ENCODE results near the gene LAMB1.
"Not testable (repeated sequence)": the region's sequence is repeated elsewhere in the genome, so short reads cannot be mapped to it uniquely, and the experiment has no call there.

The LAMB1 gene

DNA sequence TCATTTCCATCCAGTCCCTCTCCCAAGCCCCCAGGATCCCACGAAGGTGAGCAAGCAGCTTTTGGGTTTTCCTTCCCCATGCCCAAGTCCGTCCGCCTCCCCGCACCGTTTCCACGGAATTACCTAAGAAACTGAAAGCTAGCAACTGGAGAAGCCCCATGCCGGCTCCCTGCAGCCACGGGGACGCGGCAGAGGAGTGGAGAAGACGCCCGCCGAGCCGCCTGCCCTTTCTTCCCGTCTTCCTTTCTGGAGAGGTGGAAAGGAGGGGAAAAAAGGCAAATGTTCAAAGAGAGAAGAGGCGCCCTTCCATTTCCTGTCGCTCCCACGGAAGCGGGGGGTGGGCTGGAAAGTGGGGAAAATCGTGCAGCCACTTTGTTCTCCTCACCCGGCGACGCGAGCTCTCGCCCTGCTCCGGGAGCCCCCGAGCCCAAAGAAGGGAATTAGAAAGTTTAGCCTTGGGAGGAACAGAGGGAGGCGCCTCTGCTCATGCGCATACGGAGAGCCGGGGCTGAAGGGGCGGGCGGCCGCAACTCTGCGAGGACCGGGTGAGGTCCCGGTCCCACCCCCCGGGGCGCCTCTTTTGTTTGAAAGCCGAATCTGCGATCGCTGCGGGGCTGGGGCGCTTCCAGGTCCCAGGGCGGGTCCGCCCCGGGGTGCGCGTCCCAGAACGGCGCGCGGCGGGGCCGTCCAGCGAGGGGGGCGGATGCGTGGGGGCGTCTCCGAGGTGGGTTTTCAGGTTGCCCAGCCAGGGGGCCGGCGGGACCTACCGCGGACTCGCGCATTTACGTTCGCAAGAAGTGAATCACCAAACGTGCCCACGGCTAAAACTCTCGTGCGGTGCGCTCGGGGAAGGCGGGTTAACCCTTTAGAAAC, at the start of gene LAMB1:
Gene LAMB1, minus strand, starts transcription at position 436 of the 873 bp plus-strand sequence. Its CDS starts 276 bp downstream, at position 160.
- no peak for DNase-seq

DNA sequence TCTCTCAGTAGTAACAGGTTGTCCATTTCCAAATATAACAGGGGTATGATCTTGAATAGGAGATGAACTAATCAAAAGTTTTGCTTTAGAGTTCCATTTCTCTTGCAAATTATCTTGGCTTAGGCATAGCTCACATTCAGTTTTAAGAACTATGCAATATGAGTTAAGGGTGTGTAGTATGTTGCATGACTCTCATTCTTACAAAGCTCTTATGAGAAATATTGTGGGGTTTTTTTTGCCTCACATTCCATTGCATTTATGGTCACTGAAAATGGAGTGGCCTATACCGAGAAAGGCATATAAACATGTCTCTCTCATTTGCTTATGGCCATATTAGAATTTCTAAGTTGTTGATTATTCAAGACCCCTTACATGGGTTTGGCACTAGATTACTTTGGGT, 48.5 kb upstream of the LAMB1 start:
- DNase-seq = no peak

DNA sequence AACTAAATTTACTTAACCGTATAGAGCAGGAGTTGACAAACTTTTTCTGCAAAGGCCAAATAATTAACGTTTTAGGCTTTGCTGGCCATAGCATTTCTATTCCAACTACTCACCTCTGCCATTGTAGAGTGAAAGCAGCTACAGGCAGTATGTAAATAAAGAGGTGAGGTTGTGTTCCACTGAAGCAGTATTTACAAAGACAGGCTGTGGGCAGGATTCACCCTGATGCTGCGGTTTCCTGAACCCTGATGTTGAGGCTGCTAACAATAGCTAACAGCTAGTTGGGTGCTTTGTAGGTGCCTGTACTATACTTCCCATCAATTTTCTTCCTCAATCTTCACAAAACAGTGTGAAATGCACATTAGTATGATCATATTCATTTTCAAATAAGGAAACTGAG, 47.0 kb upstream of the LAMB1 start:
- no peak for DNase-seq

DNA sequence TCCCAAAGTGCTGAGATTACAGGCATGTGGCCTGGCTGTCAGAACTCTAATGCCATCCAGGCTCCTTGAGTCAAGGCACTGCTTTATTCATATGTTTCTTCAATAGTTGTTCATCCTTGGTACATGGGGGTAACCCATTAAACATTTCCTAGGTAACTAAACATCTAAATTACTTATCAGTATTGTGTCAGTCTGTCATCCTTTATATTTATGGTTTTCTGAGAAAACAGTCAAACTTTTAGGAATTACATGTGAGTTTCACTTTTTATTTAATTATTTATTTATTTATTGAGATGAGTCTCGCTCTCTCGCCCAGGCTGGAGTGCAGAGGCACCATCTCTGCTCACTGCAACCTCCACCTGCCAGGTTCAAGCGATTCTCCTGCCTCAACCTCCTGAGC, 45.5 kb upstream of the LAMB1 start:
- no peak for DNase-seq

DNA sequence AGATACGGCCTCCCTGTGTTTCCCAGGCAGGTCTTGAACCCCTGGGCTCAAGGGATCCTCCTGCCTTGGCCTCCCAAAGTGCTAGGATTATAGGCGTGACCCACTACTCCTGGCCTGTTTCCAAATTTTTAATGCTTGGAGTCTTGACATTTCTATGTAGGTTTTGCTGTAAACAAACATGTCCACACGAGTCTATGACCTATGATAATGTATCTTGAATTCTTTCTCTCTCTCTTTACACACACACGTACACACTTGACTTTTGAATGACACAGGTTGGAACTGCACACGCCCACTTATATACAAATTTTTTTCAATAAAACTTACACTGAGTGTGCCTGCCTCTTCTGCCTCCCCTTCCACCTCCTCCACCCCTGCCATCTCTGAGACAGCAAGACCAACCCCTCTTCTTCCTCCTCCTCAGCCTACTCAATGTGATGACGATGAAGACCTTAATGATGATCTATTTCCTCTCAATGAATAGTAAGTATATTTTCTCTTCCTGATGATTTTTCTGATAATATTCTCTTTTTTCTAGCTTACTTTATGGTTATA, 44.1 kb upstream of the LAMB1 start:
- DNase-seq = no peak

DNA sequence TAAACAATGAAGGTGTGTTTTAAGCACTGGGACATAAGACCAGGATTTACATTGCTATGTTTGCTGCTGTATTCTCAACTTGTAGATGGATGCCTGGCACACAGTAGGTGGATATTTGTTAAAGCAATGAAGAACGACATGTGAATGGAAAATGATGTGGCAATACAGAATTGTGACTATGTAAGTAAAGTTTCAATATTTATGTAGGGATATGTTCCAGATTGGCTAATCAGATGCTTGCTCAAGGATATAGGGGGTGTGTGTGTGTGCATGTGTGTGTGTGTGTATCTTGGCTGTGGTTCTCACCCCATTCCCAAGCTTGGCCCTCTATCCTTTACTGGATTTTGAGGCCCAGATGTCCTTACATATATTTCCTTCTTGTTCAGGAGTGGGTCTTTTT, 42.7 kb upstream of the LAMB1 start:
- no peak for DNase-seq

DNA sequence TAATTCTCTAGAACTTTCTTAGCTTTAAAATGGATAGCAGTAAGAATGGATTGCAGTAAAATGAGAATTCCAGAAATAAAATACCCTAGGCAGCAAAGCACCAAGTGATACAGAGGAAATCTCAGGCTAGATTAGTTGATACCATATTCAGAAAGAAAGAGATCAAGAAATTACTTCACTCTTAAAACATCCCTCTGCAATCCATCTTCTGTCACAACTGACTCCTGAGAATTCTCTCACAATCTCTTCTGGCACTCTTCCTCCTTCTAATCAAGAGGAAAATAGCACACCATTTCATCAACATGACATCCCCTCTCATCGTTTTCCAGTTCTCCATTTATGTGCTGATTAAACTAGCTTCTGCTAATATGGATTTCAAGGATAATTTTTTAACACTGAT, 42.2 kb upstream of the LAMB1 start:
- no peak for DNase-seq

DNA sequence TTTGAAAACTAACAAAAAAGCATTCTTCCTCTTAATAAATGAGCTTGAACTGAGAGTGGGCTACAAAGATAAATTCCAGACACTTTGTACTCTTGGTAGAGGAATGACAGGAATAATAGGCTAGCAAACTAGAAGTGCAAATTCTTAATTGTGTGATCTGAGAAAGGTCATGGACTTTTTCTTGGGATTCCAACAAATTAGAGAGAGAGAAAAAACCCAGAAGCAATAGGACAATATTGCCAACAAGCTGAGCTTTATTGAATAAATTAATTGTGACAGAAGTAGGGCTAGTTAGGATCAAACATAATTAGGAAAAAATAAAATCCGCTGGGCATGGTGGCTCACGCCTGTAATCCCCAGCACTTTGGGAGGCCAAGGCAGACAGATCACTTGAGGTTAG, 41.4 kb upstream of the LAMB1 start:
- DNase-seq = no peak

DNA sequence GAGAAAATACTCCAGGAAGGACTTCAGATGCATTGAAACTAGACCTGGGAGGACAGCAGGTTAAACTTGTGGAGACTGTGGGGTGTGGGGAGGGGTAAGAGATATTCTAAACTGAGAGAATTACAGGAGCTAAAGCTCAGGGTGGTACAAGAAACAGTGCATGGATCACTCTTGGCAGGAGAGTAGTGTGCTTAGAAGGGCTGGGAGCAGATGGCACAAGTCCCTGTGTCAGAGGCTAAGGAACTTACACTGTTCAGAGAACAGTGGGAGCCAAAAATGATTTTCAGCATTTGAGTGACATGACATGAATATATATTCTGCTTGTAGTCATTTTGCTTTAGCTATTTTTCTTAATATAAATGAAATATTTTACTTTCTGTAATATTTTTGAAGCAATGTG, 36.0 kb upstream of the LAMB1 start:
- DNase-seq = no peak

DNA sequence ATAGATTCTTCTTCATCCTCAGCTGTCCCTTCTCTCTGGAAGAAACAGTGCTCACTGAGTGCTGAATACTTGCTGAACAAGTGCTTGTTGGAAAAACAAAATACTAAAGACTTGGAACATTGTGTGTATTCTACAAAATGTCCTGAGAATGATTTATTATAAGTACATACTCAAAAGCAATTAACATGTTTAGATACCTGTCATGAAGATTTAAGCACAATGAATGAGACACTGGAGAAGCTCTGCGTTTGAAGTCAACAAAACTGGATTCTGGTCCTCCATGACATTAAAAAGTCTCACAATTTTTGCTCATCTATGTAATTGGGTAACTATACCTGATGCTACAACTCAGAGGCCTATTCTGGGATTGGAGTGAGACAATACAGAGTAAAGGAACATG, 34.8 kb upstream of the LAMB1 start:
- DNase-seq = no peak

DNA sequence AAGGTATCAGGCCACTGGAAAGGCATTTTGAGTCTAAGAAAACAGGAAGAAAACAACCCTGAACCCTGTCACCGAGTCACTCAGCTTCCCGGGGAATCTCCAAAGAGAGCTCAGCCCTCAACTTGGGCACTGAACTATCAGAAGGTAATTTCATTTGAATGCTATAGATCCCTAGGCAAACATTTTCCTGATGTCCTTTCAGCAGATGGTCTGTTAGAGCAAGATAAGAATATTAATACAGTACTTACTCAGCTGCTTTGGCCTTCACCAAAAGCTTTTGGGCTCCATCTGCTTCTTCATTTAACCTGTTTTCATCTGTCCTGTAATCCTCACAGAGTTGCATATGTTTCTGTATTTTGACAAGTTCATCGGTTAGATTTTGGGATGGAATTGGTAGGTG, 34.2 kb upstream of the LAMB1 start:
- no peak for DNase-seq

DNA sequence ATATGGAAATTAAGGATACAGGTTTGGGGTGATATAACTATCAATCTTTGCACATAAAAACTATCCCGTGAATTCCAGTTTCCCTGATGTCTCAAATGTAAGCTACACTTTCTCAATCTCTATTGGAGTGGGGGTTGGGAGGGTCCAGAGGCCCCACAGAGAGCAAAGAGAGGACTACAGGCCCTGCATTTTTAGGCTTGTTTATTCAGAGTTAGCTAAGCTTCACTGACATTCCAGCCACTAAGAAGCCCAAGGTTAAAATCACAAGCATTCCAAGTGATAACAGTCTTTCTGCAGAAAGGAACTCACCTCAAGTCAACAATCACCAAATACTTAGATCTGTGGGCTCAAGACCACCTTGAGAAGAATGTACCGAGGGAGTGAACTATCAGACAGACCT, 31.6 kb upstream of the LAMB1 start:
- DNase-seq = no peak

DNA sequence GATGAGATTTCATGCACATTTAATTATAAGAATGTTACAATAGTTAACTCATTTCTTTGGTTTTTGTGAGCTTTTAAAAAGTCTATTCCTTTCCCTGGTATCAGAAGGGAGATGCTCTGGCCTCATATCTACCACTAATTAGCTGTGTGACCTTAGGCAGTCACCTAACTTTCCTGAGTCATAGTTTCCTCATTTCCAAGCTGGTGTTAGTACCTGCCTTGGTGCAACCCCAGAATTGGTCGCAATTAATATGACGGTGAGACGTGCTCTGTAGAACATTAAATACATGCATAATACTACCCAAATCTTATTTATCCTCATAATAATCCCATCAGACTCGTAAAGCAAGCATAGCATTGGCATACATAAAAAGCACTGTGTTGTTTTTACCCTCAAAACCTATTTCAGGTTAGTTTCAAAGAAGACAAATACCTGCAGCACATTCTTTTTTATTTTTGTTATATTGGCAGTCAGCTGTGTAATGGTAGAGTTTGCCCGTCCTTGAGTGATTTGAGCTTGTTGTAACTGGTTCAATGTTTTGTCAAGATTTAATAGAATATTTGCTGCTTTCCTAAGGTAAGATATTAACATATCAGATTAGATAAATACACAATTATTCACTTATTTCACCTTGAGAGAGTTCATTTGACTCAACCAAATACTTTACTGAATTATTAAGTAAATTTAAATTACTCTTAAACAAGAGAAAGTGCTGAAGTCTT, 31.0 kb upstream of the LAMB1 start:
- no peak for DNase-seq

DNA sequence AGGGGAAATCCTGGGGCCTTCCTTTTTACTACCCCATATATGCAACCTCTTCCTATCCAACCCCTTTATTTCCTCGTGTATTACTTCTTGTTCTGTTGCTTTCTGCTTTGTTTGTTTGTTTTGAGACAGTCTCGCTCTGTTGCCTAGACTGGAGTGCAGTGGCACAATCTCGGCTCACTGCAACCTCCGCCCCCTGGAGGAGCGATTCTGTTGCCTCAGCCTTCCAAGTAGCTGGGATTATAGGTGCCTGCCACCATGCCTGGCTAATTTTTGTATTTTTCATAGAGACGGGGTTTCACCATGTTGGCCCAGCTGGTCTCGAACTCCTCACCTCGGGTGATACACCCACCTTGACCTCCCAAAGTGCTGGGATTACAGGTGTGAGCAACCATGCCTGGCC, 30.3 kb upstream of the LAMB1 start:
- DNase-seq = not testable (repeated sequence)

DNA sequence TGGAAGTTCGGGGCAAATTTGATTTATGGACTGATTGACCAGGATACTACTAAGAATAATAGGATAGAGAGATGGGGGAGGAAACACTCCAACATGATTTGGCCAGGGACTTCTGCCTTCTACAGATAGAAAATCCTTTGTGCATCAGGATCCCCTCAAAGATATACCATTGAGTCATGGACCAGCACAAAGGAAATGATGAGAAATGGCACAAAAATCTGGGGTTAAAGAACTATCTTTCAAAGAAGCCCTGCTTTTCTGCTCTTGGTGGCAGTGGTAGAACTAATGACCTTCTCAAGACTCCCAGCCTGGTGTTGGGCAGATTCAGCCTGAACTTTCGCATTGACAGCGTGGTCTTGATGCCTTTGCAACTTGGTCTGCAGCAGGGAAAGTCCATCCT, 27.6 kb upstream of the LAMB1 start:
- no peak for DNase-seq

DNA sequence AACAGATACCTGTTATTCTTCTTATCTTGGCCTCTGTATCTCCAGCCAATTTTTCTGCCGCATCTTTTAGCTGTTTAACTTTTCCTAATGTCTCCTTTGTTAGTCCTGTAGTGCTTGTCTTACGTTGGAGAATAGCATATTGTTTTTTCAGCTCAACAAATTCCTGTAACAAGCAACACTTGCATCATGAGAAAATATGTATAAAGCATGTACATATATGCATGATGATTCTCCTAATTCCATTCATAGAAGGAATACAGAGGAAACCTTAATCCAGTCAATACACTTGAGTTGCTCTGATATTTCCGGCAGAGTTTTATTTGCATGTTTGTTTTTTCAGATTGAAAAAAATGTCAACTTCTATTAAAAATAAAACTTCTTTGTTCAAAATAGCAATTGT, 26.1 kb upstream of the LAMB1 start:
- DNase-seq = no peak

DNA sequence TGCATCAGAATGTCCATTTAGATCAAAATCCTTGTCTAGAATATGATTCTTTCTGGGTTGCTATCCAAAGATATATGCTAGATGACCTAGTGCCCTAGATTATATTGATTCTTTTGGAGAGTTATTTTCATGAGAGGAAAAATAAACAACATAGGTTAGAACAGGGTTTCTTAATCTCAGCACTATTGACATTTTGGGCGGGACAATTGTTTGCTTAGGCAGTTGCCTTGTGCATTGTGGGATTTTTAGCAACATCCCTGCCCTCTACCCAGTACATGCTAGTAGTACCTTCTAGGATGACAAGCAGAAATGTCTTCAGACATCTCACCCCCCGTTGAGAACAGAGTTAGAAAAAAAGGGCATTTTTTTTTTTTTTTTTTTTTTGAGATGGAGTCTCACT, 25.1 kb upstream of the LAMB1 start:
- DNase-seq = no peak

DNA sequence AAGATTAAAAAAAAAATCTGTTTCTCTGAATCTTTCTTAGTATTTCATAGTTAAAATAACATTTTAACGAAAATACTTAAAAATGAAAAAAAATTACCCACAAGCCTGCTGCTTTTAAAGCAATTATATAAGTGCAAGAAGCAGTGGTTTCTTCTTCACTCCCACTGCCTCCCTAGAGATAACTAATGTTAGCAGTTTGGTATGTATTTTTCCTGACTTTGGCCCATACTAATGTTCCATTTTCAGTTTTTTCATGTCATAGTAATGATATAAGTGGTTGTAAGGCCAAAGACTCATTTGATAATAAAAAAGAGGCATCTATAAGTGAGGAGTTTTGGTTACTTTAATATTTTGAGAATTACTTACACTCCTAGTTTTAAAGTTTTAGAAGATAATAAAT, 24.3 kb upstream of the LAMB1 start:
- DNase-seq = no peak

DNA sequence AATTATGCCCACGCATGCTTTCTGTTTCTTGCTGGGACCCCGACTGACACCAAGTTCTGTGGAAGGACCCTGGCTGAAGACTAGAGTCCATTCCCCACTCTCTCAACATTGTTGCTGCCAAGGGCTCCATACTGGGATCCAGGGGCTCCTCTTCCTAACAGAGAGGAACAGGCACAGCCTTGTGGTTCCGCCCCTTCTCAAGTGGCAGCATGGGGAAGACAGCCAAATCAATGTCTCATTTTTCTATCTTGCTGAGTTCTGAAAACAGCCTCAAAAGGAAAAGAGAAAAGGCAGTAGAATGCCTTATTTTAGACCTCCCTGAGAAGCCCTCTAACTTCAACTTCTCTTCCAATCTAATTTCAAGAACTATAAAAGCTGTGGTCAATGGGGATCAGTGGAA, 23.7 kb upstream of the LAMB1 start:
- DNase-seq = no peak

DNA sequence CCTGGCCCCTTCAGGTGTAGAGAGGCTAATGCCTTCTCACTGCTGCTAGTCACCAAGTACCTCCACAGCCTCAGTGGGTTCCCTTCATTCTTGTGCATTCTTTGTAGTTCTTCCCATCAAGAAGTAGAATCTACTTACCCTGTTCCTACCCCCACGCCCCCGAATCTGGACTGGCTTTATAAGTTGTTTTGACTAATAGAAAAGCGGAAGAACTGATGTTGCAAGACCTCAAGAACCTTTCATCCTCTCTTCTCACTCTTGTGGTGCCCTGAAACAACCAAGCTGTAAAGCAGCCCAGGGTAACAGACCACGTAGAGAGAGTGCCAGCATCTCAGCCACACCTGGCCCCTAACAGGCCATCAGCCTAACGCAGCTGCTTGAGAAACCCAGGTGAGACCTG, 23.2 kb upstream of the LAMB1 start:
- DNase-seq = no peak

DNA sequence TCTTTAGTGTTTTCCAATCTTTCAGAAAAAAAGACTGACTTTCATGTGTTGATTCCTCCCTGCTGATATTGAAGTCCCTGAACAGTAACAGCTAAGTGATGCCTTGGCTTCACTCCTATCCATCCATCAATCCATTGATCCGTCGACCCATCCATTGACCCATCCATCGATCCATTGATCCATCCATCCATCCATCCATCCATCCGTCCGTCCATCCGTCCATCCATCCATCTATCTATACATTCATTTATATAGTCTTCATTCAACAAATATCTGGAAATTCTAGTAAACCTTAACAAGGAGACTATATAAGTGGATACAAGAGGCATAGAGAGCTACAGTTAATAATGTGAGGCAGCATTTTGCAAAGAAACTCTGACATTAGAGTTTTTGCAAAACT, 21.6 kb upstream of the LAMB1 start:
- DNase-seq = no peak

DNA sequence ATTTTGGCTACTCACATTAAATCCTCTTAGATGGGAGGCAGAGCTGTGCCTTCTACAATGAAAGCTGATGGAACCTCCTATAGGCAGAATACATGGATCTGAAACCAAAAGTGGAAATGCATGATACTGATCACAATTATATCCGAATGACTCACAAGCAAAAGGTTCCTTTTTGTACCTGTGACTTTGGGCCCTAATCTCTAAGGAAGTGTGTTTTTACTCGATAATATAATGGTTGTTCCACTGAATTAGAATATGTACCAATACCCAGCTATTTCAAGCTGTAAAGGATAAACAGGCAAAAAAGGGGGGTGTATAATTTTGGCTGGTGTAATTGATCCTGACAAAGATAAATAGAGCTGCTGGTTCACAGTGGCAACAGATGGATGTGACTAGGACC, 17.6 kb upstream of the LAMB1 start:
- no peak for DNase-seq

DNA sequence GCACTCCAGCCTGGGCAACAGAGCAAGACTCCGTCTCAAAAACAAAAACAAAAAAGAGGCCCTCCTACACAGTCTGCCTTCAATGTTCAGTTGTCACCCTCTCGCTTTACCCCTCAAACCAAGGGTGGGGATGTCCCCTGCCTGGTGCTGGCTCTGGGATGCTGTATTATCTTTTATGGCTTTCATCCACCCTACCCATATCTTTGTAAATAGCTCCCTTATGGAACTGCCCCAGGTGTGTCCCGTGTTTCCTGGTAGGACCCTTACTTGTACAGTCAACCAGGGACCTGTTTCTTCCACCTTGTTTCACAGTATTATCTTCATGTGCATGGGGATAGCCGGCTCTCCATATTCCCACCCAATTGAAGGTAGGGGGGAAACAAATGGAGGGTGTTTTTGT, 15.7 kb upstream of the LAMB1 start:
- DNase-seq = no peak

DNA sequence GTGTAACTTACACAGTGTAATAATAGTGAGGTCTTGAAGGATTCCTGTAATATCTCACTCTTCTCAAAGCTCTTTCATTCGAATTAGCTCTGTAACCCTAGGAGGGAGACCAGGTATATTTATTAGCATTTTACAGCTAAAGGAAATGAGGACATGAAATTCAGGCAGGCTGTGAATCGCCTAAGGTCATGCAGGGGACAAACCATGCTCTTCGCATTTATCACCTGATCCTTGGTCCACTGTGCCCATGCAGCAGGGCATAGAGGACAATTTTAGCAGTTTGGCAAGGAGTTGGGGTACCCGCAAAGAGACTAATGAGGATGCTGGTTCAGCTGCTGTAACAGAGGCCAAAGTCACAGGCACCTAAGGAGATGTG, 14.8 kb upstream of the LAMB1 start:
- no peak for DNase-seq
